ENCODE data around the gene CARMIL1.

CARMIL1 gene

DNA sequence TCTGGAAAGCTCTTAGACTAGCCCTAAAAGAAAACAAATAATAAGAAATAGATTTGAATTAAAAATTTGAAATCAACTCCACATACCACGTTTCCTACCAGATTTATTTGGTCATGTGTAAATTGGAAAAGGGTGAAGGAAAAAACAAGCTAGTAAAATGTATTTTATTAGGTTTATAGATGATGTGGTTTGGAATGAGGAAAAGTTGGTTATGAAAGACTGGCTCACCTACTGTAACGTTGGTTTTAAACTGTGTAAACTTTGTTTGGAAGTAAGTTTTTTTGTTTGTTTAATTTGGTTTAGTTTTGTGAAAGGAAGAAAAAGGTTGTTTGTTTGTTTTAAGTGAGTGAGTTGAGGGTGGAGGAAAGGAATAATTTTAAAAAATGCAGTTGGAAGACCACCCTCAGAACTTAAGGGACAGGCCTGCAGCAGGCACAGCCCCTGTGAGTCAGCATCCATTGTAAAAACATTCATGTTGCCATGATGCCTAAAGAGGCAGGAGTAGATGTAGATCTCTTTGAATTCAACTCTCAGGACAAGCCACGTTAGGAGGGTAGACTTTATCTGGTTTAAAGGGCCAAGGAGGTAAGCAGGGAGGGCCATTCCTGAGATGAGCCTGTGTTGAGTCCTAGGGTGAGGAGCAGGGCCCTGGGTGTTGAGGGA is 279.1 kb downstream of the CARMIL1 start:
- Histone ChIP-seq H3K4me1 (ENCODE audit: control insufficient read depth, insufficient read depth, low read length, poor library complexity, severe bottlenecking) (no peaks in the 10 kb centered on the region), H3K9me3 (ENCODE audit: control insufficient read depth, low read length) (no peaks in the 10 kb centered on the region), H3K4me3 (ENCODE audit: extremely low read depth, insufficient read depth, low read length, poor library complexity, severe bottlenecking) (no peak overlapping the region), H3K36me3 (ENCODE audit: control insufficient read depth, insufficient read depth, low read length) (no peaks in the 10 kb centered on the region), H3K27ac (ENCODE audit: low read depth, low read length, severe bottlenecking) (no peak overlapping the region)
- 63 to 90% methylated on average over 2 of the region's 3 CpGs for WGBS, 2 experiments (ENCODE audit: insufficient coverage in 2 of 2)

DNA sequence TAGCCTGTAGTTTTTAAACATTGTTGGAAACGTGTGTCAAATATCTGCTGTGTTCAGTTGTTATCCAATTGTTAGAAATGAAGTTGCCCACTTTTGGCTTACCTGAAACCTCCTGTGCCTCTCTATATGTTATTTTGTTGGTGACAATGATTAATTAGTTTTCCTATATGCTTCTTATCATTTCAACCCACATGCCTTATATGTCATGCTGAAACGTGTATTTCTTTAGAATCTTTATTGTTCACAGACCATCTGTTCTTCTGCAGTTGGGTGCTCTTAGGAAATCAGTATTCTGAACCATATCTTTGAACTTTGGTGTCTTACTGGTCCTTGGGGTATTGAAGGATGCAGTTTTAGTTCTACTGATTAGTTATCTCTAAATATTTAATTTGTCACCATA is 281.7 kb downstream of the CARMIL1 start:
- no peak overlapping the region for H3K4me3 ChIP-seq (ENCODE audit: extremely low read depth, insufficient read depth, low read length, poor library complexity, severe bottlenecking)
- H3K9me3 ChIP-seq (ENCODE audit: control insufficient read depth, low read length), result no peaks in the 10 kb centered on the region
- 80 to 100% methylated on average over 1 of the region's 2 CpGs for WGBS, 2 experiments (ENCODE audit: insufficient coverage in 2 of 2)
- H3K4me1 ChIP-seq (ENCODE audit: control insufficient read depth, insufficient read depth, low read length, poor library complexity, severe bottlenecking), result no peaks in the 10 kb centered on the region
- H3K36me3 ChIP-seq (ENCODE audit: control insufficient read depth, insufficient read depth, low read length), result no peaks in the 10 kb centered on the region
- H3K27ac ChIP-seq (ENCODE audit: low read depth, low read length, severe bottlenecking), result no peak overlapping the region

- Histone ChIP-seq H3K36me3 (ENCODE audit: control insufficient read depth, insufficient read depth, low read length) (no peaks in the 10 kb centered on the region), H3K9me3 (ENCODE audit: control insufficient read depth, low read length) (no peaks in the 10 kb centered on the region), H3K27ac (ENCODE audit: low read depth, low read length, severe bottlenecking) (no peak overlapping the region), H3K4me3 (ENCODE audit: extremely low read depth, insufficient read depth, low read length, poor library complexity, severe bottlenecking) (no peak overlapping the region), H3K4me1 (ENCODE audit: control insufficient read depth, insufficient read depth, low read length, poor library complexity, severe bottlenecking) (no peaks in the 10 kb centered on the region)
These were observed 285.8 kb downstream of the CARMIL1 start for GRCh38 chr6:25564943-25565342.

DNA sequence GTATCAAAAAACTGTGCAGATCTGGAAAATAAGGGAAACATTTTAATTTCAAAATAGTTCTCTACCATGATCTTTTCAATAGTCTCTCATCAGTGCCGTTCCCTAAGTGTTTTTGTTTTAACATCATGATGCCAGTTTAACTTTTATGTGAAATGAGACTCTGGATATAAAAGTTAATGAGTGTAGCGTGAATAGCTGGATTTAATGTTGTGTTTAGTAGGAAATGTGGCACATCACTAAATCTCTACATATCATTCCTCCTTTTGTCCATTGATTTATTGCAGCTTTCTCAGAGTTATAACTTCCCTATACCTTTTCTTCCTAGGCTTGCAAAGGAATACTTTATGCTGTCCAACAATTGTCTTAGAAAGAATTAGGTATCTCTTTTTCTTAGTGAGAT is 291.4 kb downstream of the CARMIL1 start:
- H3K9me3 ChIP-seq (ENCODE audit: control insufficient read depth, low read length), result no peaks in the 10 kb centered on the region
- H3K27ac ChIP-seq (ENCODE audit: low read depth, low read length, severe bottlenecking), result no peak overlapping the region
- no peak overlapping the region for H3K4me3 ChIP-seq (ENCODE audit: extremely low read depth, insufficient read depth, low read length, poor library complexity, severe bottlenecking)
- no peaks in the 10 kb centered on the region for H3K36me3 ChIP-seq (ENCODE audit: control insufficient read depth, insufficient read depth, low read length)
- no peaks in the 10 kb centered on the region for H3K4me1 ChIP-seq (ENCODE audit: control insufficient read depth, insufficient read depth, low read length, poor library complexity, severe bottlenecking)
- no CpG with 5 or more reads among the region's 2 CpGs for WGBS, 2 experiments (ENCODE audit: insufficient coverage in 2 of 2)

DNA sequence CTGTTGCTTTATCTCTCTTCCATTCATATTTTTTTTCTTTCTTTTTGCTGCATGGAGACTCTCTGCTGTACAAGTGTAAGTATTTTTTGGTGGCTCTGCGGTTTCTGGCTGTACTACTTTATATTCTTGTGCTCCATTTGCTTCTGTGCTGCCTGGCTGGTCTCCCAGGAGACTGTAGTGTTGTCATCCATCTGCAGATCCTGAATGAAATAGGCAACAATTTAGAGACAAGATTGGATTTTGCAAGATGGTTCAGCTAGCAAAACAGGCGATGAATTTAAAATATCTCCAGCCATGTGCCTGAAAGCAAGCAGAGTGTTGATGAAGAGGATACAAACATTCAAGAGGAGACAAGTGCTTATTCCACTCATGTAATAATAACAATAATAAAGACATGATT is 297.7 kb downstream of the CARMIL1 start:
- no peaks in the 10 kb centered on the region for H3K36me3 ChIP-seq (ENCODE audit: control insufficient read depth, insufficient read depth, low read length)
- no peak overlapping the region for H3K27ac ChIP-seq (ENCODE audit: low read depth, low read length, severe bottlenecking)
- H3K9me3 ChIP-seq (ENCODE audit: control insufficient read depth, low read length), result no peaks in the 10 kb centered on the region
- H3K4me3 ChIP-seq (ENCODE audit: extremely low read depth, insufficient read depth, low read length, poor library complexity, severe bottlenecking), result no peak overlapping the region
- no peaks in the 10 kb centered on the region for H3K4me1 ChIP-seq (ENCODE audit: control insufficient read depth, insufficient read depth, low read length, poor library complexity, severe bottlenecking)
- 100% methylated on average over 1 of the region's 2 CpGs; no CpG with 5 or more reads in 1 of the 2 experiments for WGBS, 2 experiments (ENCODE audit: insufficient coverage in 2 of 2)

GRCh38 chr6:25578538-25578937 is 299.4 kb downstream of the CARMIL1 start:
- no peak overlapping the region for H3K4me3 ChIP-seq (ENCODE audit: extremely low read depth, insufficient read depth, low read length, poor library complexity, severe bottlenecking)
- H3K36me3 ChIP-seq (ENCODE audit: control insufficient read depth, insufficient read depth, low read length), result no peaks in the 10 kb centered on the region
- H3K27ac ChIP-seq (ENCODE audit: low read depth, low read length, severe bottlenecking), result no peak overlapping the region
- H3K9me3 ChIP-seq (ENCODE audit: control insufficient read depth, low read length), result no peaks in the 10 kb centered on the region
- H3K4me1 ChIP-seq (ENCODE audit: control insufficient read depth, insufficient read depth, low read length, poor library complexity, severe bottlenecking), result no peaks in the 10 kb centered on the region

DNA sequence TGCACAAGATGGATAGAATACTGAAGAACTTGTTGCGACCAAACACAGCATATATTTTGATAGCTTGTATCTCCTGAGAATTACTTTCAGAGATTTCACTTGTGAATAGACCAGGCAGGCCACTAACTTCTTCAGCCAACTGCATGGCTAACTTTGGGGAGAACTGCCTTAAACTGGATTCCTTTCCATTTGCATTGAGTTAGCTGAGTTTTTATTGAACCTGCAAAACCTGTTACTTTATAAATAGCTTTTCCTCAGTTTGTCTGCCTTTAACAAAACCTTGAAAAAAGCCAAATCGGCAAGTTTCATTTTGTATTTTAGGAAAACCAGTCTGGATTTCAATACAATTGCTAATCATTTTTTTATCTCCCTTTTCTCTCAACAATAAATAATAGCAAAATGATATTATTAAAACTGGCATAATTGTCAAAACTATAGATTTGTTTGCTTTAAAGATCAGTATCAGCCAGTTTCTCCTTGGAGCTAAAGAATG is 300.3 kb downstream of the CARMIL1 start:
- Histone ChIP-seq H3K9me3 (ENCODE audit: control insufficient read depth, low read length) (no peaks in the 10 kb centered on the region), H3K36me3 (ENCODE audit: control insufficient read depth, insufficient read depth, low read length) (peaks cover 6% of the 10 kb centered on the region), H3K4me1 (ENCODE audit: control insufficient read depth, insufficient read depth, low read length, poor library complexity, severe bottlenecking) (no peaks in the 10 kb centered on the region), H3K27ac (ENCODE audit: low read depth, low read length, severe bottlenecking) (no peak overlapping the region), H3K4me3 (ENCODE audit: extremely low read depth, insufficient read depth, low read length, poor library complexity, severe bottlenecking) (no peak overlapping the region)
- WGBS, 2 experiments (ENCODE audit: insufficient coverage in 2 of 2), result 92 to 100% methylated on average over 1 of the region's 2 CpGs

GRCh38 chr6:25579902-25580495 is 300.8 kb downstream of the CARMIL1 start:
- 96 to 100% methylated on average over 3 of the region's 4 CpGs for WGBS, 2 experiments (ENCODE audit: insufficient coverage in 2 of 2)
- H3K4me1 ChIP-seq (ENCODE audit: control insufficient read depth, insufficient read depth, low read length, poor library complexity, severe bottlenecking), result no peaks in the 10 kb centered on the region
- peaks cover 6% of the 10 kb centered on the region for H3K36me3 ChIP-seq (ENCODE audit: control insufficient read depth, insufficient read depth, low read length)
- no peak overlapping the region for H3K27ac ChIP-seq (ENCODE audit: low read depth, low read length, severe bottlenecking)
- H3K9me3 ChIP-seq (ENCODE audit: control insufficient read depth, low read length), result no peaks in the 10 kb centered on the region
- H3K4me3 ChIP-seq (ENCODE audit: extremely low read depth, insufficient read depth, low read length, poor library complexity, severe bottlenecking), result no peak overlapping the region

DNA sequence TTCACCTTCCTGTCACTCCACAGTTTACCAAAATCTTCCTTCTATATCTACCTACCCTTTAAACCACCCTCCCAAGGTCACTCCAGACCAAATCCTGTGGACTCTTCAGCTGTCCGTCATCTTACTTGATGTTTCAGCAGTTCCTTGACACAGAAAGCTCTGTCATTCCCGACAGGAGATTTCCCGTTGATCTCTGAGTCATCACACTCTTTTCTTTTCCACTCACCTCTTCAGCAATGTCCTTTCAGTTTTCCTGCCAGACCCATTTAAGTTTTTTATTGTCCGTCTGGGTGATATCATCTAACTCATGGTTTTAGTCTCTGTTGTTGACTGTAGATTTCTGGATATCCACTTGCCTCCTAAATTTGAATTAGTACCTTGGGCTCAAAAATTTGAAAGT is 302.9 kb downstream of the CARMIL1 start:
- H3K4me1 ChIP-seq (ENCODE audit: control insufficient read depth, insufficient read depth, low read length, poor library complexity, severe bottlenecking), result no peaks in the 10 kb centered on the region
- 85 to 100% methylated on average over 3 to 4 of the region's 4 CpGs for WGBS, 2 experiments (ENCODE audit: insufficient coverage in 2 of 2)
- peaks cover 8% of the 10 kb centered on the region for H3K36me3 ChIP-seq (ENCODE audit: control insufficient read depth, insufficient read depth, low read length)
- no peaks in the 10 kb centered on the region for H3K9me3 ChIP-seq (ENCODE audit: control insufficient read depth, low read length)
- no peak overlapping the region for H3K27ac ChIP-seq (ENCODE audit: low read depth, low read length, severe bottlenecking)
- no peak overlapping the region for H3K4me3 ChIP-seq (ENCODE audit: extremely low read depth, insufficient read depth, low read length, poor library complexity, severe bottlenecking)

DNA sequence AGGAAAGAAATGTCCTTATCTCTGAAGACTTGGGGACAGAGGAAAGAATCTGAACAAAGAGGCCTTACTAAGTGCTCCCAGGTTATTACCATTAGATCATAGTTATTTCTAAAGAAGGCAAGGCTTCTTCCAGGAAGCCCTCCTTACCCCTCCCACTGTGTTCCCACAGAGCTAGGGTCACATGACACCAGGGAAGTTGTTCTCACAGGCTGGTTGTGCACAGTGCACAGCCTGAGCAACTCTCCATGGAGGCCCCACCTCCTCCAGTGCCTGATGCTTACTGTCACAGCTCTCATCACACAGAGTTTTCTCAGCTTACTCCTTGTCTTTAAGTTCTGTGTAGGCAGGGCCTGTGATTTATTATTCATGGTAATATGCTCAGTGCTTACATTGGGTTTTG is 303.9 kb downstream of the CARMIL1 start:
- no peak overlapping the region for H3K27ac ChIP-seq (ENCODE audit: low read depth, low read length, severe bottlenecking)
- H3K9me3 ChIP-seq (ENCODE audit: control insufficient read depth, low read length), result no peaks in the 10 kb centered on the region
- H3K4me3 ChIP-seq (ENCODE audit: extremely low read depth, insufficient read depth, low read length, poor library complexity, severe bottlenecking), result no peak overlapping the region
- no peaks in the 10 kb centered on the region for H3K4me1 ChIP-seq (ENCODE audit: control insufficient read depth, insufficient read depth, low read length, poor library complexity, severe bottlenecking)
- H3K36me3 ChIP-seq (ENCODE audit: control insufficient read depth, insufficient read depth, low read length), result peaks cover 8% of the 10 kb centered on the region

DNA sequence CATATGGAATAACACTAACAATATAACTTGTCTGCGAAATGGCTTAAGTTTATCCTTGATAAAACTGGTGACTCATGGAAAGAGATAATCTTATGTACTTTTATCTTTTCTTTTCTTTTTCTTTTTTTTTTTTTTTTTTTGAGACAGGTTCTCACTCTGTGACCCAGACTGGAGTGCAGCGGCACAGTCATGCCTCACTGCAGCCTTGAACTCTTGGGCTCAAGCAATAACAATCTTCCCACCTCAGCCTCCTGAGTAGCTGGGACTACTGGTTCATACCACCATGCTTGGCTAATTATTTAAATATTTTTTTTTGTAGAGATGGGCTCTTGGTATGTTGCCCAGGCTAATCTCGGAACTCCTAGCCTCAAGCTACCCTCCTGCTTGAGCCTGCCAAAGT is 304.7 kb downstream of the CARMIL1 start:
- no peaks in the 10 kb centered on the region for H3K9me3 ChIP-seq (ENCODE audit: control insufficient read depth, low read length)
- 100% methylated on average over 1 of the region's 3 CpGs for WGBS, 2 experiments (ENCODE audit: insufficient coverage in 2 of 2)
- no peak overlapping the region for H3K27ac ChIP-seq (ENCODE audit: low read depth, low read length, severe bottlenecking)
- H3K4me1 ChIP-seq (ENCODE audit: control insufficient read depth, insufficient read depth, low read length, poor library complexity, severe bottlenecking), result no peaks in the 10 kb centered on the region
- no peak overlapping the region for H3K4me3 ChIP-seq (ENCODE audit: extremely low read depth, insufficient read depth, low read length, poor library complexity, severe bottlenecking)
- peaks cover 14% of the 10 kb centered on the region for H3K36me3 ChIP-seq (ENCODE audit: control insufficient read depth, insufficient read depth, low read length)
